NT2/D1 (cell line): Measurements from ENCODE around the gene STAB1.

ENCODE experiments used
- SUZ12 ChIP-seq: IDR thresholded peaks from 2 replicates; pipeline ENCODE4 v1.6.1; 2011; ENCODE audit not compliant: insufficient read length, insufficient read depth; ENCODE audit errors: extremely low read depth
- YY1 ChIP-seq: IDR thresholded peaks from 2 replicates; pipeline ENCODE4 v1.6.1; 2011; ENCODE audit not compliant: insufficient read length, insufficient read depth
- ZNF274 ChIP-seq: IDR thresholded peaks from 2 replicates; pipeline ENCODE4 v1.6.1; 2011; ENCODE audit warnings: mild to moderate bottlenecking, low read depth, low read length

GRCh38 chr3:52513281-52513680, 18.1 kb downstream of the STAB1 start:
- TF ChIP-seq SUZ12 (no peak), YY1 (no peak), ZNF274 (no peak)
